Mucosa of rectum (tissue), 2 donors: Measurements from ENCODE around the gene EML1.

ENCODE experiments used
- H3K27ac ChIP-seq, 2 donors: one replicate each; pipeline ENCODE4 v1.7.0; 2013; ENCODE audit warnings: inconsistent platforms in 2 of 2, low read depth in 2 of 2, low read length in 2 of 2
- H3K27me3 ChIP-seq, 2 donors: one replicate each; pipeline ENCODE4 v1.7.0; 2013; ENCODE audit warnings: low read length in 2 of 2; ENCODE audit not compliant: control insufficient read depth in 2 of 2, insufficient read depth in 2 of 2
- H3K36me3 ChIP-seq, 2 donors: one replicate each; pipeline ENCODE4 v1.7.0; 2013; ENCODE audit warnings: low read length in 2 of 2; ENCODE audit not compliant: control insufficient read depth in 2 of 2, insufficient read depth in 2 of 2
- H3K4me1 ChIP-seq, 2 donors: one replicate each; pipeline ENCODE4 v1.7.0; 2013; ENCODE audit warnings: low read length in 2 of 2, mild to moderate bottlenecking in 1 of 2; ENCODE audit not compliant: control insufficient read depth in 2 of 2, insufficient read depth in 2 of 2
- H3K4me3 ChIP-seq, 2 donors: one replicate each; pipeline ENCODE4 v1.7.0; 2013; ENCODE audit warnings: low read length in 2 of 2
- H3K9ac ChIP-seq, 2 donors: one replicate each; pipeline ENCODE4 v1.7.0; 2013; ENCODE audit warnings: low read length in 2 of 2, low read depth in 1 of 2, mild to moderate bottlenecking in 1 of 2
- H3K9me3 ChIP-seq, 2 donors: one replicate each; pipeline ENCODE4 v1.7.0; 2013; ENCODE audit warnings: low read length in 2 of 2; ENCODE audit not compliant: control insufficient read depth in 2 of 2
- donor health status: healthy.
- donor health status: Normal muscosa, but diverticular disease.

The EML1 gene

GRCh38 chr14:99822800-99823455 lies 29.7 kb downstream of the EML1 start:
- Histone ChIP-seq H3K36me3 (no peaks in the 10 kb centered on the region), H3K9ac (no peak overlapping the region), H3K9me3 (no peaks in the 10 kb centered on the region), H3K27me3 (peaks cover 0 to 3% of the 10 kb centered on the region in 2 donors), H3K4me1 (no peaks in the 10 kb centered on the region), H3K27ac (no peak overlapping the region), H3K4me3 (no peak overlapping the region)

GRCh38 chr14:99824776-99825175 lies 31.6 kb downstream of the EML1 start:
- Histone ChIP-seq H3K27ac (no peak overlapping the region), H3K4me1 (no peaks in the 10 kb centered on the region), H3K27me3 (peaks cover 0 to 3% of the 10 kb centered on the region in 2 donors), H3K36me3 (no peaks in the 10 kb centered on the region), H3K4me3 (no peak overlapping the region), H3K9me3 (no peaks in the 10 kb centered on the region), H3K9ac (no peak overlapping the region)

- Histone ChIP-seq H3K27me3 (no peaks in the 10 kb centered on the region), H3K36me3 (no peaks in the 10 kb centered on the region), H3K27ac (no peak overlapping the region), H3K9ac (no peak overlapping the region), H3K4me3 (no peak overlapping the region), H3K4me1 (no peaks in the 10 kb centered on the region), H3K9me3 (no peaks in the 10 kb centered on the region)
Measured at GRCh38 chr14:99829450-99829849, 36.2 kb downstream of the EML1 start.

- no peak overlapping the region for H3K4me3 ChIP-seq
- H3K4me1 ChIP-seq, result no peaks in the 10 kb centered on the region
- H3K27me3 ChIP-seq, result no peaks in the 10 kb centered on the region
- no peak overlapping the region for H3K9ac ChIP-seq
- no peaks in the 10 kb centered on the region for H3K36me3 ChIP-seq
- no peak overlapping the region for H3K27ac ChIP-seq
- no peaks in the 10 kb centered on the region for H3K9me3 ChIP-seq
Measured at GRCh38 chr14:99831303-99831702, 38.1 kb downstream of the EML1 start.

GRCh38 chr14:99831903-99832685 lies 38.9 kb downstream of the EML1 start:
- Histone ChIP-seq H3K4me1 (no peaks in the 10 kb centered on the region), H3K9ac (no peak overlapping the region), H3K36me3 (no peaks in the 10 kb centered on the region), H3K9me3 (no peaks in the 10 kb centered on the region), H3K27ac (no peak overlapping the region), H3K27me3 (peaks cover 0 to 5% of the 10 kb centered on the region in 2 donors), H3K4me3 (no peak overlapping the region)

- Histone ChIP-seq H3K9ac (no peak overlapping the region), H3K36me3 (no peaks in the 10 kb centered on the region), H3K4me3 (no peak overlapping the region), H3K9me3 (no peaks in the 10 kb centered on the region), H3K4me1 (no peaks in the 10 kb centered on the region), H3K27me3 (peaks cover 0 to 6% of the 10 kb centered on the region in 2 donors), H3K27ac (no peak overlapping the region)
Measured at GRCh38 chr14:99837822-99838221, 44.6 kb downstream of the EML1 start.

GRCh38 chr14:99838639-99839134 lies 45.5 kb downstream of the EML1 start:
- H3K9ac ChIP-seq, result no peak overlapping the region
- H3K27me3 ChIP-seq, result peaks cover 0 to 6% of the 10 kb centered on the region in 2 donors
- H3K4me1 ChIP-seq, result no peaks in the 10 kb centered on the region
- no peaks in the 10 kb centered on the region for H3K9me3 ChIP-seq
- H3K27ac ChIP-seq, result no peak overlapping the region
- no peak overlapping the region for H3K4me3 ChIP-seq
- no peaks in the 10 kb centered on the region for H3K36me3 ChIP-seq

GRCh38 chr14:99839696-99840095 lies 46.5 kb downstream of the EML1 start:
- H3K9me3 ChIP-seq, result no peaks in the 10 kb centered on the region
- H3K27me3 ChIP-seq, result peaks cover 0 to 6% of the 10 kb centered on the region in 2 donors
- no peak overlapping the region for H3K27ac ChIP-seq
- no peak overlapping the region for H3K4me3 ChIP-seq
- no peaks in the 10 kb centered on the region for H3K36me3 ChIP-seq
- H3K4me1 ChIP-seq, result no peaks in the 10 kb centered on the region
- no peak overlapping the region for H3K9ac ChIP-seq

- Histone ChIP-seq H3K9ac (no peak overlapping the region), H3K4me3 (no peak overlapping the region), H3K27ac (no peak overlapping the region), H3K4me1 (no peaks in the 10 kb centered on the region), H3K9me3 (no peaks in the 10 kb centered on the region), H3K36me3 (no peaks in the 10 kb centered on the region), H3K27me3 (peaks cover 0 to 6% of the 10 kb centered on the region in 2 donors)
Measured at GRCh38 chr14:99840265-99840664, 47.1 kb downstream of the EML1 start.

GRCh38 chr14:99840774-99841305 lies 47.6 kb downstream of the EML1 start:
- Histone ChIP-seq H3K36me3 (no peaks in the 10 kb centered on the region), H3K4me1 (no peaks in the 10 kb centered on the region), H3K9ac (no peak overlapping the region), H3K9me3 (no peaks in the 10 kb centered on the region), H3K4me3 (no peak overlapping the region), H3K27ac (no peak overlapping the region), H3K27me3 (peaks cover 0 to 6% of the 10 kb centered on the region in 2 donors)
